Measurements from ENCODE around the gene ZGPAT. TPM values are rescaled to one million over a fixed set of nuclear protein-coding genes. Genes with fewer than 3 reads are reported as not detected.

ZGPAT gene
- total RNA-seq, 1 experiment from 2014 or later: 27.6 TPM

- Histone ChIP-seq H2BK15ac (ENCODE audit: low read depth, low read length) (no peak overlapping the region), H3K9me3 (ENCODE audit: control insufficient read depth, low read depth, low read length) (no peaks in the 10 kb centered on the region), H2BK120ac (ENCODE audit: low read depth, low read length, poor library complexity, severe bottlenecking) (no peak overlapping the region), H3T11ph (ENCODE audit: low read length) (no peak overlapping the region), H4K91ac (ENCODE audit: insufficient read length, low read depth, low read length) (no peak overlapping the region), H3K79me2 (ENCODE audit: insufficient read depth, low read length) (peaks cover 2% of the 10 kb centered on the region; the same call in 1 of the 2 replicates), H4K8ac (replicated peaks; ENCODE audit: insufficient read length, low read depth, low read length) (no peak overlapping the region), H3K79me1 (ENCODE audit: insufficient read depth, low read depth, low read length, poor library complexity, severe bottlenecking) (peaks cover 4% of the 10 kb centered on the region), H3K4me2 (ENCODE audit: insufficient read depth, insufficient read length, low read length) (no peak overlapping the region), H2AFZ (ENCODE audit: low read length) (no peak overlapping the region), H3K27me3 (ENCODE audit: insufficient read depth, low read length) (no peaks in the 10 kb centered on the region), H3K4ac (ENCODE audit: low read depth, low read length) (no peak overlapping the region), H2BK5ac (ENCODE audit: insufficient read length, low read length) (no peak overlapping the region), H3K9ac (ENCODE audit: extremely low read depth, insufficient read length, low read length) (no peak overlapping the region), H3K56ac (ENCODE audit: insufficient read length, low read depth, low read length) (no peak overlapping the region), H2BK12ac (ENCODE audit: insufficient read length, low read depth, low read length) (no peak overlapping the region), H3K14ac (ENCODE audit: insufficient read depth, low read length) (no peak overlapping the region), H4K5ac (ENCODE audit: insufficient read length, low read depth, low read length) (no peak overlapping the region), H3K27ac (ENCODE audit: insufficient read length, low read depth, low read length) (no peak overlapping the region), H3K18ac (ENCODE audit: insufficient read length, low read depth, low read length) (no peak overlapping the region), H2AK5ac (ENCODE audit: insufficient read length, low read length) (no peak overlapping the region), H2BK20ac (ENCODE audit: low read depth, low read length, poor library complexity, severe bottlenecking) (no peak overlapping the region), H4K20me1 (ENCODE audit: control insufficient read depth, insufficient read depth, insufficient read length) (no peaks in the 10 kb centered on the region), H3K23me2 (ENCODE audit: insufficient read length, low read depth, low read length, poor library complexity, severe bottlenecking) (peaks cover 9% of the 10 kb centered on the region), H3K23ac (ENCODE audit: insufficient read length, low read depth, low read length) (no peak overlapping the region), H3K4me1 (ENCODE audit: insufficient read depth, low read length) (no peaks in the 10 kb centered on the region)
- no peak overlapping the region for H3K4me3 Mint-ChIP-seq
- H3K27me3 Mint-ChIP-seq (ENCODE audit: low read depth): no peaks in the 10 kb centered on the region
- H3K36me3 Mint-ChIP-seq (ENCODE audit: insufficient read depth in 1 of 3, low read depth in 3 of 3): peaks cover 16 to 29% (median 27%) of the 10 kb centered on the region in 3 experiments; a peak in 6 of 7 replicates
- H3K4me1 Mint-ChIP-seq: peaks cover 5 to 9% of the 10 kb centered on the region in 2 experiments
- no peak overlapping the region for H3K27ac Mint-ChIP-seq
- H3K9me3 Mint-ChIP-seq: no peaks in the 10 kb centered on the region
- no peak for TF ChIP-seq CTCF (conservative IDR thresholded peaks at IDR 0.05)
- WGBS (ENCODE audit: extremely low coverage, insufficient read length, low lambda C conversion rate): no CpG with 5 or more reads among the region's 15 CpGs
- DNase-seq: peak; percentile 28
Measured at GRCh38 chr20:63703471-63703975, 4.3 kb upstream of the ZGPAT start.

Data from H9 (cell line).